Tibial nerve (tissue), 4 donors: Measurements from ENCODE around the gene FAM25A.

Experiments used
- CTCF ChIP-seq, 5 experiments: fragments of 200-600 bp in 3 of 5; fragments of 450-650 bp in 2 of 5; sonication (generic) in 3 of 5; IDR thresholded peaks; one replicate each; pipeline ENCODE4 v1.5.1; 2016 to 2019; ENCODE audit warnings: antibody characterized with exemption in 5 of 5, mild to moderate bottlenecking in 3 of 5, moderate library complexity in 2 of 5
- EP300 ChIP-seq, 2 donors: sonication (generic); formaldehyde crosslinking; IDR thresholded peaks; one replicate each; pipeline ENCODE4 v1.6.1; 2017; ENCODE audit warnings: antibody characterized with exemption in 2 of 2, mild to moderate bottlenecking in 1 of 2
- POLR2A ChIP-seq, 2 donors: fragments of 450-650 bp; IDR thresholded peaks; one replicate each; pipeline ENCODE4 v1.6.1; 2017; ENCODE audit warnings: antibody characterized with exemption in 2 of 2, mild to moderate bottlenecking in 2 of 2, moderate library complexity in 2 of 2

GRCh38 chr10:86979977-86980448 lies 40.1 kb upstream of the FAM25A start:
- TF ChIP-seq CTCF (IDR thresholded peaks at IDR 0.05) (no peak), POLR2A (IDR thresholded peaks at IDR 0.05) (no peak), EP300 (IDR thresholded peaks at IDR 0.05) (peak; percentile 66 to 70)
